Measurements from ENCODE around the gene HHIPL1. TPM values are rescaled to one million over a fixed set of nuclear protein-coding genes. Genes with fewer than 3 reads are reported as not detected.

The HHIPL1 gene
- total RNA-seq, 4 donors from 2014 or later: 2.2 to 4.7 (median 3.6) TPM

DNA sequence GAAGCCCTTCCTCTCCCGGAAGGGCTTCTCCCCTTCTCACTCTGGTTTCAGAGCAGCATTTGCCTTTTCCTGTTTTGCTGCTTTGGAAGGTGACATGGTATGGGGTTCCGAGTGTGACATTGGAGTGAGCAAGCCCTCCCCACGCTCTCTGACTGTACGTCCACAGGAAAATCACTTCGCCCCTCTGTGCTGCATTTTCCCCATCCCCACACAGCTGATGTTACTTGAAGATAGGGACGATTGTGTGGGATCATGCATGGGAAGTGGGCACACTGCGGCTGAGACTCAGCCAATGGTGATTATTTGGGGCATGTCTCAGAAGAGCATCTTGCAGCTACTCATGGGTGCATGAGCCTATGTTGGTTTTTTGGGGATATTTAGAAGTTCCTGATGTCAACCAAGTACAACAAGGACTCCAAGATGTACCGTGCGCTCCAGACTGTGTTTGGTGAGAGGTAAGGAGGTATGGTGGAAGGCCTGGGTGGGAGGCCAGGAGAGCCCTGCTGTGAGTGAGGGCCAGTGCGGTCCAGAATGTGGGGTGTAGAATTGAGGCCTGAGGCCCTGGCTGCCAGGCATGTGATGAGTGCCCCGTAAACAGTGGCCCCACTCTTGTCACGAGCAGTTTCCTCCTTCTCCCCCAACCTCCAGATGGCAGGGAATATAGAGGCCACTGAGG lies 54.3 kb downstream of the HHIPL1 start:
- DNase-seq (ENCODE audit: low spot score) (no peak), ATAC-seq (ENCODE audit: low FRiP score) (no peak)
- TF ChIP-seq, protein P1, sequence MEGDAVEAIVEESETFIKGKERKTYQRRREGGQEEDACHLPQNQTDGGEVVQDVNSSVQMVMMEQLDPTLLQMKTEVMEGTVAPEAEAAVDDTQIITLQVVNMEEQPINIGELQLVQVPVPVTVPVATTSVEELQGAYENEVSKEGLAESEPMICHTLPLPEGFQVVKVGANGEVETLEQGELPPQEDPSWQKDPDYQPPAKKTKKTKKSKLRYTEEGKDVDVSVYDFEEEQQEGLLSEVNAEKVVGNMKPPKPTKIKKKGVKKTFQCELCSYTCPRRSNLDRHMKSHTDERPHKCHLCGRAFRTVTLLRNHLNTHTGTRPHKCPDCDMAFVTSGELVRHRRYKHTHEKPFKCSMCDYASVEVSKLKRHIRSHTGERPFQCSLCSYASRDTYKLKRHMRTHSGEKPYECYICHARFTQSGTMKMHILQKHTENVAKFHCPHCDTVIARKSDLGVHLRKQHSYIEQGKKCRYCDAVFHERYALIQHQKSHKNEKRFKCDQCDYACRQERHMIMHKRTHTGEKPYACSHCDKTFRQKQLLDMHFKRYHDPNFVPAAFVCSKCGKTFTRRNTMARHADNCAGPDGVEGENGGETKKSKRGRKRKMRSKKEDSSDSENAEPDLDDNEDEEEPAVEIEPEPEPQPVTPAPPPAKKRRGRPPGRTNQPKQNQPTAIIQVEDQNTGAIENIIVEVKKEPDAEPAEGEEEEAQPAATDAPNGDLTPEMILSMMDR (IDR thresholded peaks at IDR 0.05): no peak

- TF ChIP-seq, protein P1 (IDR thresholded peaks at IDR 0.05): no peak
- DNase-seq (ENCODE audit: low spot score) (no peak), ATAC-seq (ENCODE audit: low FRiP score) (no peak)
Measured at GRCh38 chr14:99699861-99700260, 54.9 kb downstream of the HHIPL1 start.

GRCh38 chr14:99700379-99700778 lies 55.5 kb downstream of the HHIPL1 start:
- DNase-seq (ENCODE audit: low spot score): no peak
- no peak for ATAC-seq (ENCODE audit: low FRiP score)
- TF ChIP-seq, protein P1 (IDR thresholded peaks at IDR 0.05): no peak

DNA sequence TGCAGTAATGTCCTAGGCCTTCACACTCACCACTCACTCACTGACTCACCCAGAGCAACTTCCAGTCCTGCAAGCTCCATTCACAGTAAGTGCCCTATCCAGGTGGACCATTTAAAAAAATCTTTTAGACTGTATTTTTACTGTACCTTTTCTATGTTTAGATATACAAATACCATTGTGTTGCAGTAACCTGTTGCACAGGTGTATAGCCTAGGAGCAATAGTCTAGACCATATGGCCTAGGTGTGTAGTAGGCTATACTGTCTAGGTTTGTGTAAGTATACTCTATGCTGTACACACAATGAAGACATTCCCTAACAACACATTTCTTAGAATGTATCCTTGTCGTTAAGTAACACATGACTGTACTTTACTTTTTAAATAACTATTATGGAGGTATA lies 56.3 kb downstream of the HHIPL1 start:
- TF ChIP-seq, protein P1 (IDR thresholded peaks at IDR 0.05): no peak
- no peak for ATAC-seq (ENCODE audit: low FRiP score)
- DNase-seq (ENCODE audit: low spot score): no peak

DNA sequence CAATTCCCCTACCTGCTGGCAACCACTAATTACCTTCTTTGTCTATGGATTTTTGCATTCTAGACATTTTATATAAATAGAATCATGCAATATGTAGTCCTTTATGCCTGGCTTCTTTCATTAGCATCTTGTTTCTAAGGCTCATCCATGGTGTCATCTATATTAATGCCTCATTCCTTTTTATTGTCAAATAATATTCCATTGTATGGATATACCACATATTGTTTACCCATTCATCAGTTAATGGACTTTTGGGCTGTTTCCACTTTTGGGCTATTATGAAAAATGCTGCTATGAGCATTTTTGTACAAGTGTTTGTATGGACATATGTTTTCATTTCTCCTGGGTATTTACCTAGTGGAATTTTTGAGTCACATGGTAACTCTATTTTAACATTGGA lies 57.2 kb downstream of the HHIPL1 start:
- DNase-seq (ENCODE audit: low spot score): no peak
- TF ChIP-seq, protein P1 (IDR thresholded peaks at IDR 0.05): no peak
- ATAC-seq (ENCODE audit: low FRiP score): no peak

DNA sequence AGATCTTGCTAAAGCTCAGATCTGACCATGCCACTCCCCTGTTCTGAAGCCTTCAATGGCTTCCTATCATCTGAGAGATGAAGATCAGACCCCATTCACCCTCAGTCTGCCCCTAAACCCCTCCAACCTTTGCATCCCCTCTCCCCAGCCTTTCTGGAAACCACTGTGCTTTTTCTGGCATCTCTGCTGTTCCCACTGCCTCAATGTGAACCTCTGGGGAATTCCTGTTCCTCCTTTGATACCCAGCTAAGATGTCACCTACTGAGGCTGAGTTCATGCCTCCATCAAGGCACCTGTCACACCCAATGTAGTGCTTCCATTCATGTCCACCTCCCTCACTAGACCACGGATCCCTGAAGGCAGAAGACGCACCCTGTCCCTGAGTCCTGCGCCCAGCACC lies 58.5 kb downstream of the HHIPL1 start:
- no peak for ATAC-seq (ENCODE audit: low FRiP score)
- no peak for DNase-seq (ENCODE audit: low spot score)
- TF ChIP-seq, protein P1 (IDR thresholded peaks at IDR 0.05): no peak

DNA sequence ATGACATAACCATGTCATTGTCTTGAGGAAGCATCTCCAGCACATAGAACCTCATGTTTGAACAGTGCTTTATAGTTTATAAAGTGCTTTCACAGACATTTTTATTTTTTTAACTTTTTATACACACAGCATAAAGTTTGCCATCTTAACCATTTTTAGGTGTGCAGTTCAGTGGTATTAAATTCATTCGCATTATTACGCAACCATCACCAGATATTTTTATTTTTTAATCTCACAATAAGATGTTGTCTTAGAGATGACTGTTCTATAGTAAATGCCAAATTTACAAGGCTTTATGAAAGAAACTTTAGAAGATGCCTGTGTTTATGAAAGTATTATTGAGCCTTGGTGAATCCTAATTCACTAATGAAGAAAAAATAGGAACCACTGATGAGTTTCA lies 59.1 kb downstream of the HHIPL1 start:
- ATAC-seq (ENCODE audit: low FRiP score): no peak
- TF ChIP-seq, protein P1 (IDR thresholded peaks at IDR 0.05): no peak
- DNase-seq (ENCODE audit: low spot score): no peak
